ENCODE measurements around the gene CPPED1. TPM values are rescaled to one million over a fixed set of nuclear protein-coding genes. Genes with fewer than 3 reads are reported as not detected.

CPPED1 gene
- total RNA-seq, 1 donor from 2014 or later: 15.2 TPM

DNA sequence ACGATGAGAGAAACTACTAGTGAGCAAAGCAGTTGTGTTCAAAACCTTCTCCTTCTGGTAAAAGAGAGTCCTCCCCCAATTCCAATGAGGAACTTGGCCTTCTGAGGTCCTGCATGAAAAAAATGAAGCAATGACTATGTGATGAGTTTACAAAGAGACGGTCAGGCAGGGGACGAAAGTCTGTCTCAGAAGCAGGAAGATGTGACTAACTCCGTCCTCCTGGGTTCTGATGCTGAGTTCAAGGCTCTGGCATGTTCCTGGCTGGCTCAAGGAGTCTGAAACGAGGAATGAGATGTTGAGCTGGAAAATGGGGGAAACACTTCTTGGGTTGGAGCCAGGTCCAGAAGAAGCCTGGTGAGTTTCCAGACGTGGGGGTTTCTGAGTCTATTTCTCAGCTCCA is 129.6 kb downstream of the CPPED1 start:
- peaks cover 8% of the 10 kb centered on the region for H3K4me1 Mint-ChIP-seq (ENCODE audit: unreplicated experiment)
- peaks cover 10% of the 10 kb centered on the region for H3K9me3 Mint-ChIP-seq
- no peaks in the 10 kb centered on the region for H3K27me3 Mint-ChIP-seq
- H3K36me3 Mint-ChIP-seq: no peaks in the 10 kb centered on the region
- no peak overlapping the region for H3K27ac Mint-ChIP-seq
- TF ChIP-seq, protein P1, sequence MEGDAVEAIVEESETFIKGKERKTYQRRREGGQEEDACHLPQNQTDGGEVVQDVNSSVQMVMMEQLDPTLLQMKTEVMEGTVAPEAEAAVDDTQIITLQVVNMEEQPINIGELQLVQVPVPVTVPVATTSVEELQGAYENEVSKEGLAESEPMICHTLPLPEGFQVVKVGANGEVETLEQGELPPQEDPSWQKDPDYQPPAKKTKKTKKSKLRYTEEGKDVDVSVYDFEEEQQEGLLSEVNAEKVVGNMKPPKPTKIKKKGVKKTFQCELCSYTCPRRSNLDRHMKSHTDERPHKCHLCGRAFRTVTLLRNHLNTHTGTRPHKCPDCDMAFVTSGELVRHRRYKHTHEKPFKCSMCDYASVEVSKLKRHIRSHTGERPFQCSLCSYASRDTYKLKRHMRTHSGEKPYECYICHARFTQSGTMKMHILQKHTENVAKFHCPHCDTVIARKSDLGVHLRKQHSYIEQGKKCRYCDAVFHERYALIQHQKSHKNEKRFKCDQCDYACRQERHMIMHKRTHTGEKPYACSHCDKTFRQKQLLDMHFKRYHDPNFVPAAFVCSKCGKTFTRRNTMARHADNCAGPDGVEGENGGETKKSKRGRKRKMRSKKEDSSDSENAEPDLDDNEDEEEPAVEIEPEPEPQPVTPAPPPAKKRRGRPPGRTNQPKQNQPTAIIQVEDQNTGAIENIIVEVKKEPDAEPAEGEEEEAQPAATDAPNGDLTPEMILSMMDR (conservative IDR thresholded peaks at IDR 0.05): no peak
- DNase-seq (ENCODE audit: extremely low spot score, unreplicated experiment): no peak
- H3K4me3 Mint-ChIP-seq: no peak overlapping the region

DNA sequence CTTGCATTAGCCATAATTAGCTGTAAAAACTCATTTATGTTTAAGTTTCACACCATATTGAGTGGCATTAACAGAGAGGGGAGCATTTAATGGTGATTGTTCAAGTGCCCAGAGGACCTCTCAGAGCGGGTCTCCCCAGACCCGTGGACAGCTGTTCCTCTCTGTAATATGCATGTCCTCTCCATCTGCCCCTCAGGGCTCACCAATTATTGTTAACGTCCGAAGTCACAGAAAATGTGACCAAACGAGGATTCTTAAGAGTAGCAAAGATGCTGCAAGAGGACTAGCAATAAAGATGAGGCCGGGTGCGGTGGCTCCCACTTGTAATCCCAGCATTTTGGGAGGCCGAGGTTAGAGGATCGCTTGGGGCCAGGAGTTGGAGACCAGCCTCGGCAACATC is 130.2 kb downstream of the CPPED1 start:
- Mint-ChIP-seq H3K9me3 (peaks cover 16% of the 10 kb centered on the region), H3K27me3 (no peaks in the 10 kb centered on the region), H3K4me3 (no peak overlapping the region), H3K36me3 (peaks cover 2% of the 10 kb centered on the region), H3K27ac (no peak overlapping the region), H3K4me1 (ENCODE audit: unreplicated experiment) (peaks cover 8% of the 10 kb centered on the region)
- TF ChIP-seq, protein P1 (conservative IDR thresholded peaks at IDR 0.05): no peak
- no peak for DNase-seq (ENCODE audit: extremely low spot score, unreplicated experiment)

- TF ChIP-seq, protein P1 (conservative IDR thresholded peaks at IDR 0.05): no peak
- H3K27ac Mint-ChIP-seq: no peak overlapping the region
These were observed 130.7 kb downstream of the CPPED1 start for GRCh38 chr16:12672986-12673385.

DNA sequence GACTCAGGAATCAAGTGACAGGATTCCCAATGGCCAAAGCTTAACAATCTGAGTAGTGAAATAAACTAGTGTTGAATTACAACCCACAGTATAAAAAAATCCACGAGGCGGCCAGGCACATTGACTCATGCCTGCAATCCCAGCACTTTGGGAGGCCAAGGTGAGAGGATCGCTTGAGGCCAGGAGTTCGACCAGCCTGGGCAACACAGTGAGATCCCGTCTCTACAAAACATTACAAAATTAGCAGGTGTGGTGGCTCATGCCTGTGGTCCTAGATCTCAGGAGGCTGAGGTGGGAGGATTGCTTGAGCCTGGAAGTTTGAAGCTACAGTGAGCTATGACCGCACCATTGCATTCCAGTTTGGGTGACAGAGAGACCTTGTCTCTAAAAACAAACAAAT is 133.8 kb downstream of the CPPED1 start:
- TF ChIP-seq, protein P1 (conservative IDR thresholded peaks at IDR 0.05): no peak
- no peaks in the 10 kb centered on the region for H3K4me1 Mint-ChIP-seq (ENCODE audit: unreplicated experiment)
- peaks cover 7% of the 10 kb centered on the region for H3K36me3 Mint-ChIP-seq
- peaks cover 11% of the 10 kb centered on the region for H3K9me3 Mint-ChIP-seq
- H3K27me3 Mint-ChIP-seq: no peaks in the 10 kb centered on the region
- no peak overlapping the region for H3K4me3 Mint-ChIP-seq
- DNase-seq (ENCODE audit: extremely low spot score, unreplicated experiment): no peak
- H3K27ac Mint-ChIP-seq: no peak overlapping the region

More at GRCh38 chr16:12672986-12673385, 130.7 kb downstream of the CPPED1 start:
- H3K27me3 Mint-ChIP-seq: no peaks in the 10 kb centered on the region
- H3K4me3 Mint-ChIP-seq: no peak overlapping the region
- peaks cover 8% of the 10 kb centered on the region for H3K4me1 Mint-ChIP-seq (ENCODE audit: unreplicated experiment)
- peaks cover 4% of the 10 kb centered on the region for H3K36me3 Mint-ChIP-seq
- no peak for DNase-seq (ENCODE audit: extremely low spot score, unreplicated experiment)
- peaks cover 14% of the 10 kb centered on the region for H3K9me3 Mint-ChIP-seq

DNA sequence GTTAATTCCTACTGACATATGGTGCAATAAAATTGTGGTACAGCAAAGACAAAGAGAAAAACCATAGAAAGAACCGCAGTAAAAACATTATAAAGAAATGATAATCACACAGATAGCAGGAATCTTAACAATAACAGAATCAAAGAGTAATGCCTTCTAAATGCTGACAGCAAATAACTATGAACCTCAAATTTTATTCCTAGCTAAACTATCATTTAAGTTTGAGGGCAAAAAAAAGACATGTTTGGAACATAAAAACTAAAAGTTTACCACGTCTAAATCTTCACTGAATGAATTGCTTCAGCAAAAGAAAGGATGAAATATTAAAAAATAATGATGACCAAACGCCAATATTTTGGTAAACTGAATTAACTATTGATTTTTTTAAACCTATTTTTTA is 135.8 kb downstream of the CPPED1 start:
- Mint-ChIP-seq H3K4me3 (no peak overlapping the region), H3K27ac (no peak overlapping the region), H3K9me3 (peaks cover 11% of the 10 kb centered on the region), H3K36me3 (peaks cover 7% of the 10 kb centered on the region), H3K4me1 (ENCODE audit: unreplicated experiment) (no peaks in the 10 kb centered on the region), H3K27me3 (no peaks in the 10 kb centered on the region)
- DNase-seq (ENCODE audit: extremely low spot score, unreplicated experiment): no peak
- TF ChIP-seq, protein P1 (conservative IDR thresholded peaks at IDR 0.05): no peak
